Nephron progenitor cell (in vitro differentiated cells): Measurements from ENCODE around the gene PHYKPL.

Experiments used
- DNase-seq: peaks from one replicate; pipeline ENCODE4 v3.0.0; 2021
- H3K27ac Mint-ChIP-seq: 2 replicates; pipeline ENCODE4 v1.8.0; 2021; ENCODE audit warnings: mild to moderate bottlenecking, moderate library complexity, mixed read lengths
- H3K27me3 Mint-ChIP-seq: 2 replicates; pipeline ENCODE4 v1.8.0; 2021; ENCODE audit warnings: mild to moderate bottlenecking, low read depth, mixed read lengths; ENCODE audit not compliant: poor library complexity
- H3K36me3 Mint-ChIP-seq: 2 replicates; pipeline ENCODE4 v1.8.0; 2021; ENCODE audit warnings: low read depth, mixed read lengths
- H3K4me1 Mint-ChIP-seq: 2 replicates; pipeline ENCODE4 v1.8.0; 2021; ENCODE audit warnings: mixed read lengths
- H3K4me3 Mint-ChIP-seq: 2 replicates; pipeline ENCODE4 v1.8.0; 2021; ENCODE audit warnings: mild to moderate bottlenecking, moderate library complexity, mixed read lengths
- H3K9me3 Mint-ChIP-seq: 2 replicates; pipeline ENCODE4 v1.8.0; 2021; ENCODE audit warnings: mild to moderate bottlenecking, moderate library complexity, mixed read lengths
- TF ChIP-seq, protein P1 (sequence below): fragments of 200-600 bp; sonication (generic); IDR thresholded peaks from 2 replicates; pipeline ENCODE4 v1.5.0; 2021; ENCODE audit warnings: antibody characterized with exemption

Gene PHYKPL

GRCh38 chr5:178204182-178204934 is 28.2 kb downstream of the PHYKPL start, which contains the start of gene HNRNPAB:
Gene HNRNPAB (plus strand): TSS chr5:178204533. CDS start chr5:178204838, 305 bp downstream.
- Mint-ChIP-seq H3K4me1 (peaks cover 36% of the 10 kb centered on the region), H3K36me3 (peaks cover 41% of the 10 kb centered on the region), H3K9me3 (no peaks in the 10 kb centered on the region), H3K27me3 (peaks cover 3% of the 10 kb centered on the region), H3K27ac (peak within 1 kb of the TSS; percentile 98), H3K4me3 (peak within 1 kb of the TSS; percentile 96)
- TF ChIP-seq, protein P1, sequence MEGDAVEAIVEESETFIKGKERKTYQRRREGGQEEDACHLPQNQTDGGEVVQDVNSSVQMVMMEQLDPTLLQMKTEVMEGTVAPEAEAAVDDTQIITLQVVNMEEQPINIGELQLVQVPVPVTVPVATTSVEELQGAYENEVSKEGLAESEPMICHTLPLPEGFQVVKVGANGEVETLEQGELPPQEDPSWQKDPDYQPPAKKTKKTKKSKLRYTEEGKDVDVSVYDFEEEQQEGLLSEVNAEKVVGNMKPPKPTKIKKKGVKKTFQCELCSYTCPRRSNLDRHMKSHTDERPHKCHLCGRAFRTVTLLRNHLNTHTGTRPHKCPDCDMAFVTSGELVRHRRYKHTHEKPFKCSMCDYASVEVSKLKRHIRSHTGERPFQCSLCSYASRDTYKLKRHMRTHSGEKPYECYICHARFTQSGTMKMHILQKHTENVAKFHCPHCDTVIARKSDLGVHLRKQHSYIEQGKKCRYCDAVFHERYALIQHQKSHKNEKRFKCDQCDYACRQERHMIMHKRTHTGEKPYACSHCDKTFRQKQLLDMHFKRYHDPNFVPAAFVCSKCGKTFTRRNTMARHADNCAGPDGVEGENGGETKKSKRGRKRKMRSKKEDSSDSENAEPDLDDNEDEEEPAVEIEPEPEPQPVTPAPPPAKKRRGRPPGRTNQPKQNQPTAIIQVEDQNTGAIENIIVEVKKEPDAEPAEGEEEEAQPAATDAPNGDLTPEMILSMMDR = no peak
- peak; percentile 95 for DNase-seq

DNA sequence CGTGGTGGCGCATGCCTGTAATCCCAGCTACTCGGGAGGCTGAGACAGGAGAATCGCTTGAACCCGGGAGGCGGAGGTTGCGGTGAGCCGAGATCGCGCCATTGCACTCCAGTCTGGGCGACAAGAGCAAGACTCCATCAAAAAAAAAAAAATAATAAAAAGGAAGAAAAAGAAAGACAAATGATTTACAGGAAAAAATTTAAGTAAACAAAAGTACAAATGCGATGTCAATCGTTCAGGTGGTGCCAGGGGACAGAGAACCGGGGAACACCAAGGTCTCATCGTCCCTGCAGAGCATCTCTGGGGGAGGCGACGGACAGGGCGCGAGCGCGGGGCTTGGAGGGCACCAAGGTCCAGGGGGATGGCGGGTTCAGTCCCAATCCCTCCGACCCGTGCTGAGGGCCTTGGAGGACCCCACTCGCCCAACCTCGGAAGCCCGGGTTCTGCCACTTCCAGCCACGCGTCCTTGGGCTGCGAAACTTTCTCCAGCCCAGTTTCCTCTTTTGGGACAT is 28.9 kb downstream of the PHYKPL start:
- Mint-ChIP-seq H3K27me3 (no peaks in the 10 kb centered on the region), H3K9me3 (no peaks in the 10 kb centered on the region), H3K4me3 (peak overlapping the region; percentile 96), H3K36me3 (peaks cover 34% of the 10 kb centered on the region), H3K27ac (no peak overlapping the region), H3K4me1 (peaks cover 36% of the 10 kb centered on the region)
- TF ChIP-seq, protein P1 = no peak
- no peak for DNase-seq

DNA sequence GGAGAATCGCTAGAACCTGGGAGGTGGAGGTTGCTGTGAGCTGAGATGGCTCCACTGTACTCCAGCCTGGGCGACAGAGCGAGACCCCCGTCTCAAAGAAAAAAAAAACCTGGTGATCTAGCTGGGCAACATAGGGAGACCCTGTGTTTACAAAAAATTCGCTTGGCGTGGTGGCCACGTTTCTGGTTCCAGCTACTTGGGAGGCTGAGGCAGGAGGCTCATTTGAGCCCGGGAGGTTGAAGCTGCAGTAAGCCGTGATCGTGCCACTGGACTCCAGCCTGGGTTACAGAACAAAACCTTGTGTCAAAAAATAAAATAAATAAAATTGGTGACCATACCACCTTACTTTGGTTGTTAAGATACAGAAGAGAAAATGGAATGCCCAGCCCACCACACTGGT is 30.1 kb downstream of the PHYKPL start:
- Mint-ChIP-seq H3K36me3 (peaks cover 22% of the 10 kb centered on the region), H3K4me3 (peak overlapping the region; percentile 60), H3K27ac (no peak overlapping the region), H3K9me3 (no peaks in the 10 kb centered on the region), H3K4me1 (peaks cover 29% of the 10 kb centered on the region), H3K27me3 (peaks cover 3% of the 10 kb centered on the region)
- no peak for DNase-seq
- TF ChIP-seq, protein P1 = no peak

- no peak overlapping the region for H3K27ac Mint-ChIP-seq
- H3K36me3 Mint-ChIP-seq = peaks cover 16% of the 10 kb centered on the region
- peak overlapping the region; percentile 6 for H3K4me3 Mint-ChIP-seq
- H3K9me3 Mint-ChIP-seq = no peaks in the 10 kb centered on the region
- DNase-seq = no peak
- H3K4me1 Mint-ChIP-seq = peaks cover 22% of the 10 kb centered on the region
- peaks cover 4% of the 10 kb centered on the region for H3K27me3 Mint-ChIP-seq
- TF ChIP-seq, protein P1 = no peak
These were observed 30.7 kb downstream of the PHYKPL start for GRCh38 chr5:178201927-178202235.

GRCh38 chr5:178201221-178201926 is 31.2 kb downstream of the PHYKPL start:
- no peak for DNase-seq
- Mint-ChIP-seq H3K4me1 (peaks cover 20% of the 10 kb centered on the region), H3K4me3 (no peak overlapping the region), H3K27me3 (peaks cover 5% of the 10 kb centered on the region), H3K36me3 (peaks cover 11% of the 10 kb centered on the region), H3K9me3 (no peaks in the 10 kb centered on the region), H3K27ac (no peak overlapping the region)
- TF ChIP-seq, protein P1 = no peak
